GM12801 (cell line): Measurements from ENCODE around the gene ITSN1.

Experiments
- CTCF ChIP-seq: IDR thresholded peaks from one replicate; pipeline ENCODE4 v1.5.1; 2011; ENCODE audit warnings: control low read depth; ENCODE audit not compliant: insufficient read length; ENCODE audit errors: extremely low read depth

ITSN1 gene

GRCh38 chr21:33634254-33634653, 8.0 kb upstream of the ITSN1 start:
- TF ChIP-seq CTCF, result no peak

GRCh38 chr21:33640697-33641351, 1.5 kb upstream of the ITSN1 start:
- TF ChIP-seq CTCF, result no peak

GRCh38 chr21:33641352-33642026, 812 bp upstream of the ITSN1 start, which contains the start of gene CRYZL1:
CRYZL1 (minus strand) TSS chr21:33641741; CDS start chr21:33631551, 10,190 bp downstream.
- no peak for TF ChIP-seq CTCF

- TF ChIP-seq CTCF, result no peak
Observed at GRCh38 chr21:33642896-33643657, 776 bp downstream of the ITSN1 start.

GRCh38 chr21:33643658-33644311, 1.5 kb downstream of the ITSN1 start:
- TF ChIP-seq CTCF, result no peak

GRCh38 chr21:33644383-33645074, 2.2 kb downstream of the ITSN1 start:
- no peak for TF ChIP-seq CTCF
